Measurements from ENCODE around the gene CCIN.
A peak's percentile ranks its signal among the peaks of the same experiment; 100 is the strongest.
"Not testable (repeated sequence)": the region's sequence is repeated elsewhere in the genome, so short reads cannot be mapped to it uniquely, and the experiment has no call there.

The CCIN gene

DNA sequence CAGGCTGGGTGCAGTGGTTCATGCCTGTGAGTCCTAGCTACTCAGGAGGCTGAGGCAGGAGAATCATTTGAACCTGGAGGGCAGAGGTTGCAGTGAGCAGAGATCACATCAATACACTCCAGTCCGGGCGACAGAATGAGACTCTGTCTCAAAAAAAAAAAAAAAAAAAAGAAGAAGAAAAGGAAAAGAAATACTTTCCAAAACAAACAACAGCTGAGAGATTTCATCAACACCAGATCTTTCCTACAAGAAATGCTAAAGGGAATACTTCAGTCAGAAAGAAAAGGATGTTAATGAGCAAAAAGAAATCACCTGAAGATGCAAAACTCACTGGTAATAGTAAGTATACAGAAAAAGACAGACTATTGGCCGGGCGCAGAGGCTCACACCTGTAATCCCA lies 8.4 kb downstream of the CCIN start:
- Histone ChIP-seq H3K9me3 (ENCODE audit: control insufficient read depth in 5 of 5, low read length in 5 of 5) (no peaks in the 10 kb centered on the region), H3K27me3 (ENCODE audit: control insufficient read depth in 5 of 5, insufficient read depth in 4 of 5, low read length in 5 of 5) (no peaks in the 10 kb centered on the region), H3K36me3 (ENCODE audit: control insufficient read depth in 5 of 5, insufficient read depth in 5 of 5, low read length in 5 of 5) (no peaks in the 10 kb centered on the region), H3K27ac (ENCODE audit: low read depth, low read length) (no peak overlapping the region), H3K9ac (ENCODE audit: low read length in 5 of 5) (no peak overlapping the region), H3K4me1 (ENCODE audit: control insufficient read depth in 5 of 5, insufficient read depth in 5 of 5, low read length in 5 of 5) (no peaks in the 10 kb centered on the region), H3K4me3 (ENCODE audit: low read depth in 1 of 5, low read length in 5 of 5) (no peak overlapping the region)

DNA sequence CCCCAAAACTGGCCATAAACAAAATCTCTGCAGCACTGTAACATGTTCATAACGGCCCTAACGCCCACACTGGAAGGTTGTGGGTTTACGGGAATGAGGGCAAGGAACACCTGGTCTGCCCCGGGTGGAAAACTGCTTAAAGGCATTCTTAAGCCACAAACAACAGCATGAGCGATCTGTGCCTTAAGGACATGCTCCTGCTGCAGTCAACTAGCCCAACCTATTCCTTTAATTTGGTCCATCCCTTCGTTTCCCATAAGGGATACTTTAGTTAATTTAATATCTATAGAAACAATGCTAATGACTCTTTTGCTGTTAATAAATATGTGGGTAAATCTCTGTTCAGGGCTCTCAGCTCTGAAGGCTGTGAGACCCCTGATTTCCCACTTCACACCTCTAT lies 11.1 kb downstream of the CCIN start:
- H3K9me3 ChIP-seq (ENCODE audit: control insufficient read depth in 5 of 5, low read length in 5 of 5); H3K27ac ChIP-seq (ENCODE audit: low read depth, low read length); H3K36me3 ChIP-seq (ENCODE audit: control insufficient read depth in 5 of 5, insufficient read depth in 5 of 5, low read length in 5 of 5): not testable (repeated sequence)

DNA sequence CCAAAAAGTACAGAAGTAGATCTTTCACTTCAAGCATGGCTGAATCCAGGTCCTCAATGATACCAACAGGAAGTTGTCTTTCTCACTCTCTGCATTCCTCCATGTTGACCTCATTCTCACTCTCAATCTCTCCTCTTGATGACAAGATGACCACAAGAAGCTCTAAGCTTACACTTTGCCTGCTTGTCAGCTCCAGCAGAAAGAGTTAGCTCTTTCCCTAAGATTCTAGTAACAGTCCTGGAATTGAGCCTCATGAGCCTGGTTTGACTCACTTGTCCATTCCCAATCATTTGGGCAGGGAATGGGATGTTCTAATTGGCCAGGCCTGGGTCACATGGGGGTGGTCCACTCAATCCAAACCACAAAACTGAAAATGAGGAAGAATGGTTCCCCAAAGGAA lies 18.2 kb downstream of the CCIN start:
- H3K36me3 ChIP-seq (ENCODE audit: control insufficient read depth in 5 of 5, insufficient read depth in 5 of 5, low read length in 5 of 5) = no peaks in the 10 kb centered on the region
- H3K9me3 ChIP-seq (ENCODE audit: control insufficient read depth in 5 of 5, low read length in 5 of 5) = no peaks in the 10 kb centered on the region
- H3K27me3 ChIP-seq (ENCODE audit: control insufficient read depth in 5 of 5, insufficient read depth in 4 of 5, low read length in 5 of 5) = no peaks in the 10 kb centered on the region
- H3K9ac ChIP-seq (ENCODE audit: low read length in 5 of 5) = no peak overlapping the region
- H3K27ac ChIP-seq (ENCODE audit: low read depth, low read length) = no peak overlapping the region
- peaks cover 8 to 22% (median 17%) of the 10 kb centered on the region in 5 donors for H3K4me1 ChIP-seq (ENCODE audit: control insufficient read depth in 5 of 5, insufficient read depth in 5 of 5, low read length in 5 of 5)
- no peak overlapping the region for H3K4me3 ChIP-seq (ENCODE audit: low read depth in 1 of 5, low read length in 5 of 5)

More for the DNA sequence above, 11.1 kb downstream of the CCIN start:
- not testable (repeated sequence) for H3K9ac ChIP-seq (ENCODE audit: low read length in 5 of 5); H3K4me1 ChIP-seq (ENCODE audit: control insufficient read depth in 5 of 5, insufficient read depth in 5 of 5, low read length in 5 of 5); H3K27me3 ChIP-seq (ENCODE audit: control insufficient read depth in 5 of 5, insufficient read depth in 4 of 5, low read length in 5 of 5); H3K4me3 ChIP-seq (ENCODE audit: low read depth in 1 of 5, low read length in 5 of 5)

DNA sequence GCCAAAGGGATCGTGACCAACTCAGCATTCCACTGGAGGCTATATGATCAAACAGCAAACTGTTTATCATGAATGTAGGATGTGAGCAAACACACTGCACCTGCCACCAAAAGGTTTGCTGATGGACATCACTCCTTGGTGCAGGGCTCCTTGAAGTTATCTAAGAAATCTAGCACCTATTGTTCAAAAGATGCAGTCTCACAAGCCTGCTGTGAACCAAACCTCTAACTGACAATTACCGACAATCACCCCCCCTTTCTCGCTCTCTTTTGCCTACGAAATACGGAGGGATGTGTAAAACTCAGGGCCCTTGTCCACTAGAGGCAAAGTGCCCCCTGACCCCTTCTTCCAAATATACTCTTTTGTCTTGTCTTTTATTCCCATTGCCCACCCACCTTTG lies 19.0 kb downstream of the CCIN start:
- peaks cover 12 to 30% (median 25%) of the 10 kb centered on the region in 5 donors for H3K4me1 ChIP-seq (ENCODE audit: control insufficient read depth in 5 of 5, insufficient read depth in 5 of 5, low read length in 5 of 5)
- H3K27ac ChIP-seq (ENCODE audit: low read depth, low read length) = no peak overlapping the region
- no peak overlapping the region for H3K9ac ChIP-seq (ENCODE audit: low read length in 5 of 5)
- H3K9me3 ChIP-seq (ENCODE audit: control insufficient read depth in 5 of 5, low read length in 5 of 5) = no peaks in the 10 kb centered on the region
- no peaks in the 10 kb centered on the region for H3K27me3 ChIP-seq (ENCODE audit: control insufficient read depth in 5 of 5, insufficient read depth in 4 of 5, low read length in 5 of 5)
- no peaks in the 10 kb centered on the region for H3K36me3 ChIP-seq (ENCODE audit: control insufficient read depth in 5 of 5, insufficient read depth in 5 of 5, low read length in 5 of 5)
- H3K4me3 ChIP-seq (ENCODE audit: low read depth in 1 of 5, low read length in 5 of 5) = no peak overlapping the region

DNA sequence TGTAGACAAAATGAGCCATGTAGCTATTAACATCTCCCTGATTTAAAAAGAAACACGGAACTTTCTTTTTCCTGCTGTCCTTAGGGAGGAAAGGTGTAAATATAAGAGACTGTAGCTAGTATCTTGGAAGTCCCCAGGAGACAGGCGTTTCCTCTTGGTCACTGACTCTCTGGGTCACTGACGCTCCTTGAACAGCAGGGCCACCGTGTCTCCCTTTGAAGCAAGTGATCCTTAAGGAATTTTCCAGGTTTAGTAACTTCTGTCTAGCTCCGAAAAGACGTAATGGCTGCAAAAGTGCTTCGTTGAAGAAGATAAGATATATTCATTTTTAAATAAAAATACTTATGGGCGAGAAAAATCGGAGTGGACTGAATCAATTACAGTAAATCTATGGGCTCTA lies 20.8 kb downstream of the CCIN start:
- Histone ChIP-seq H3K36me3 (ENCODE audit: control insufficient read depth in 5 of 5, insufficient read depth in 5 of 5, low read length in 5 of 5) (peaks cover 0 to 5% (median 0%) of the 10 kb centered on the region in 5 donors), H3K9ac (ENCODE audit: low read length in 5 of 5) (peak overlapping the region; percentile 66 to 98 (median 94)), H3K27ac (ENCODE audit: low read depth, low read length) (peak overlapping the region; percentile 93), H3K4me3 (ENCODE audit: low read depth in 1 of 5, low read length in 5 of 5) (peak overlapping the region; percentile 81 to 95 (median 95)), H3K9me3 (ENCODE audit: control insufficient read depth in 5 of 5, low read length in 5 of 5) (no peaks in the 10 kb centered on the region), H3K27me3 (ENCODE audit: control insufficient read depth in 5 of 5, insufficient read depth in 4 of 5, low read length in 5 of 5) (no peaks in the 10 kb centered on the region), H3K4me1 (ENCODE audit: control insufficient read depth in 5 of 5, insufficient read depth in 5 of 5, low read length in 5 of 5) (peaks cover 12 to 48% (median 42%) of the 10 kb centered on the region in 5 donors)

DNA sequence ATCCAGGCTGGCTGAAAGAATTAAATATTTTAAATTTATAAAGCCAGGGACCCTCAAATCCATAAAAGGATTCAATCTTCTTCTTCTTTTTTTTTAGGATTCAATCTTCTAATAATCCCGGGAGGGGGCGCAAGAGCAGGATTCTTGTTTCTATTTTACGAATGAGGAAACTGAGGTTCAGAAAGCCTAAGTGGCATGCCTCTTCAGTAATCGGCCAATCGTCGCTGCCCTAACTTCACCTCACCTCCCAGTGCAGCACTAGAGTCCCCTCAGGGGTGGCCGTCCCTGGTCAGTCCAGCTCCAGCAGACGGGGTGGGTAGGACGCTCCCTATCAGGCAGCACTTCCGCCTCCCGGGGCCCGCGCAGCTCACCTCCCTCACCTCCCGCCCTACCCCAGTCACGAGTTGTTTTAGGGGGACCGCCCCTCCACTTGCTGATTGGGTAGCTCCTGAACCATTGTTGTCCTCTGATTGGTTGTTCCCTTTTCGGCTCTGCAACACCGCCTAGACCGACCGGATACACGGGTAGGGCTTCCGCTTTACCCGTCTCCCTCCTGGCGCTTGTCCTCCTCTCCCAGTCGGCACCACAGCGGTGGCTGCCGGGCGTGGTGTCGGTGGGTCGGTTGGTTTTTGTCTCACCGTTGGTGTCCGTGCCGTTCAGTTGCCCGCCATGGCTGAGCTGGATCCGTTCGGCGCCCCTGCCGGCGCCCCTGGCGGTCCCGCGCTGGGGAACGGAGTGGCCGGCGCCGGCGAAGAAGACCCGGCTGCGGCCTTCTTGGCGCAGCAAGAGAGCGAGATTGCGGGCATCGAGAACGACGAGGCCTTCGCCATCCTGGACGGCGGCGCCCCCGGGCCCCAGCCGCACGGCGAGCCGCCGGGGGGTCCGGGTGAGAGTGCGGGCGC lies 21.5 kb downstream of the CCIN start, which contains the start of gene CLTA:
CLTA (plus strand) TSS at position 534 of the 902 bp plus-strand sequence; CDS start at position 670, 136 bp downstream.
- peak within 1 kb of the TSS; percentile 85 to 98 (median 94) for H3K9ac ChIP-seq (ENCODE audit: low read length in 5 of 5)
- no peaks in the 10 kb centered on the region for H3K27me3 ChIP-seq (ENCODE audit: control insufficient read depth in 5 of 5, insufficient read depth in 4 of 5, low read length in 5 of 5)
- H3K36me3 ChIP-seq (ENCODE audit: control insufficient read depth in 5 of 5, insufficient read depth in 5 of 5, low read length in 5 of 5) = peaks cover 0 to 5% (median 0%) of the 10 kb centered on the region in 5 donors
- H3K4me1 ChIP-seq (ENCODE audit: control insufficient read depth in 5 of 5, insufficient read depth in 5 of 5, low read length in 5 of 5) = peaks cover 12 to 48% (median 42%) of the 10 kb centered on the region in 5 donors
- H3K4me3 ChIP-seq (ENCODE audit: low read depth in 1 of 5, low read length in 5 of 5) = peak within 1 kb of the TSS; percentile 81 to 95 (median 95)
- no peaks in the 10 kb centered on the region for H3K9me3 ChIP-seq (ENCODE audit: control insufficient read depth in 5 of 5, low read length in 5 of 5)
- peak within 1 kb of the TSS; percentile 93 for H3K27ac ChIP-seq (ENCODE audit: low read depth, low read length)

DNA sequence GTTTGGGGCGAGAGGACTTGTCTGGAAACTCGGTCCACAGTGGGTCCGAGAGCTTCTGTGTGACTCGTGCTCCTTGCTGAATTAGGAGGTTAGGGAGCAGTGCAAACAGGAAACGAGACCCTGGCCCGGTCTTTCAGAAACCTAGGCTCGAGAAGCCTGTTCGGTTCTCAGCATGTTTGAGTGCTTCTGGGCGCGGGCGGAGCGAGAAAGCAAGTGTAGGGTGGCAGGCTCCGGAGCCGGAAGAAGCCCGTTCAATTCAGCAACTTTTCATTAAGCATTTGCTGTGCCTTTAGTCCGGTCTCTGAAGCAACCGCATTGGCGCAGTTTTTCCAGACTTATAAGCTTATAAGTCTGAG lies 22.1 kb downstream of the CCIN start:
- Histone ChIP-seq H3K9me3 (ENCODE audit: control insufficient read depth in 5 of 5, low read length in 5 of 5) (no peaks in the 10 kb centered on the region), H3K36me3 (ENCODE audit: control insufficient read depth in 5 of 5, insufficient read depth in 5 of 5, low read length in 5 of 5) (peaks cover 0 to 5% (median 0%) of the 10 kb centered on the region in 5 donors), H3K27me3 (ENCODE audit: control insufficient read depth in 5 of 5, insufficient read depth in 4 of 5, low read length in 5 of 5) (no peaks in the 10 kb centered on the region), H3K4me3 (ENCODE audit: low read depth in 1 of 5, low read length in 5 of 5) (peak overlapping the region; percentile 81 to 95 (median 95)), H3K27ac (ENCODE audit: low read depth, low read length) (peak overlapping the region; percentile 93), H3K4me1 (ENCODE audit: control insufficient read depth in 5 of 5, insufficient read depth in 5 of 5, low read length in 5 of 5) (peaks cover 12 to 48% (median 42%) of the 10 kb centered on the region in 5 donors), H3K9ac (ENCODE audit: low read length in 5 of 5) (peak overlapping the region; percentile 85 to 98 (median 94))

DNA sequence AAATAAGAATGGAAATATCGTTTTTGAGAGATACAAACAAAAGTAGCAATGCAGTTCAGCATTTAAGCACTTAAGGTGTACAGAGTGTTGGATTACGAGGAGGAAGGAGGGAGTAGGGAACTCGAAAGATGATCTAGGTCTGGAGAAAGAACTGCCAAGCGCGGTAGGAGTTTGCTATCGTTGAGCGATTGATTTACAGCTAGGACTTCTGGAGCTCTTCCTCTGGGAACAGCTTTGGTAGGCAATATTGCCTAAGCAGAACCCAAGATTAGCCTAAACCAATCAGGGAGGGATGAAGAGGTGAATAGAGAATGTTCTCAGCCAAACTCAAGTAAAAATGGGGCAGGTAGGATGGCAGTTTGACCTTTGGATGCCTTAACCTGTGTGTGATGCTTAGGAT lies 22.5 kb downstream of the CCIN start:
- peaks cover 0 to 5% (median 0%) of the 10 kb centered on the region in 5 donors for H3K36me3 ChIP-seq (ENCODE audit: control insufficient read depth in 5 of 5, insufficient read depth in 5 of 5, low read length in 5 of 5)
- peak overlapping the region; percentile 85 to 98 (median 94) for H3K9ac ChIP-seq (ENCODE audit: low read length in 5 of 5)
- peaks cover 12 to 48% (median 42%) of the 10 kb centered on the region in 5 donors for H3K4me1 ChIP-seq (ENCODE audit: control insufficient read depth in 5 of 5, insufficient read depth in 5 of 5, low read length in 5 of 5)
- peak overlapping the region; percentile 93 for H3K27ac ChIP-seq (ENCODE audit: low read depth, low read length)
- peak overlapping the region; percentile 81 to 95 (median 95) for H3K4me3 ChIP-seq (ENCODE audit: low read depth in 1 of 5, low read length in 5 of 5)
- no peaks in the 10 kb centered on the region for H3K9me3 ChIP-seq (ENCODE audit: control insufficient read depth in 5 of 5, low read length in 5 of 5)
- no peaks in the 10 kb centered on the region for H3K27me3 ChIP-seq (ENCODE audit: control insufficient read depth in 5 of 5, insufficient read depth in 4 of 5, low read length in 5 of 5)

DNA sequence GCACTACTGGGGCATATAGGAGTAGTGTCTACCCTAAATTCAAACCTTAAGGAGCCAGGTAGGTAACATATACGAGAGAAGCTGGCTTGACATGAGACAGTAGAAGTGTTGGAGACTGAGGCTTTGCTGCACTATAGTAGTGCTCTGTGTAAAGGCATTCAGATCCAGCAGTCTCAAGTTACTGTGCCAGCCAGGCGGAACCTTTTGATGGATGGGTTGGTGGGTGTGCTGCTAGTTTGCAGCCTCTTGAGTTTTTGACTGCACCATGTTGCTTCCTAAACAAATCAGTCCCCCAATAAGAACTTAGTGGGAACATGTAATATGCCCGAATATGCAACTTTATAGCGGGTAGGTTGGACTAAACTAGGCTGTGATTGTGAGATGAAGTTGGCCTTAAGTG lies 23.0 kb downstream of the CCIN start:
- Histone ChIP-seq H3K27ac (ENCODE audit: low read depth, low read length) (peak overlapping the region; percentile 93), H3K36me3 (ENCODE audit: control insufficient read depth in 5 of 5, insufficient read depth in 5 of 5, low read length in 5 of 5) (peaks cover under 1 to 5% (median 3%) of the 10 kb centered on the region in 5 donors)

DNA sequence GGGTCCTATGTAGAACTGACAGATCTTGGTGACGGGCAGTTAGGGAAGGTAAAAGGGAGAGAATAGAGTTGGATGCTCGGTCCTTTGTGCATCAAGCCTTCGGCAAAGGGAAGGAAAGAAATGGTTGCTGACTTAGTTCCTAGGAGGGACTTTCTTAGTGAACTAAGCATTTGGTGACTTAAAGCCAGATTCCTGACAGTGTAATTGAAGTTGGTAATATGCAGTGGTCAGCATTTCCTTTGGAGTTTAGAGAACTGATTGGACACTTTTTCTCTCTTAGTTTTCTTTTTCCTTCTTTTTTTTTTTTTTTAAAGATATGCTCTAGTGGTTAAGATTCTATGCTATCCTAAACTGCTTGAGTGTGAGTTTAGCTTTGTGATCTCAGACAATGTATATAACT lies 23.8 kb downstream of the CCIN start:
- peak overlapping the region; percentile 25 to 95 (median 86) for H3K4me3 ChIP-seq (ENCODE audit: low read depth in 1 of 5, low read length in 5 of 5)
- peak overlapping the region in 2 of 5 donors; percentile 54 to 85 for H3K9ac ChIP-seq (ENCODE audit: low read length in 5 of 5)

More for the DNA sequence above, 23.0 kb downstream of the CCIN start:
- H3K9me3 ChIP-seq (ENCODE audit: control insufficient read depth in 5 of 5, low read length in 5 of 5) = no peaks in the 10 kb centered on the region
- H3K27me3 ChIP-seq (ENCODE audit: control insufficient read depth in 5 of 5, insufficient read depth in 4 of 5, low read length in 5 of 5) = no peaks in the 10 kb centered on the region
- peak overlapping the region; percentile 81 to 95 (median 95) for H3K4me3 ChIP-seq (ENCODE audit: low read depth in 1 of 5, low read length in 5 of 5)
- H3K9ac ChIP-seq (ENCODE audit: low read length in 5 of 5) = peak overlapping the region; percentile 64 to 98 (median 94)
- peaks cover 12 to 48% (median 42%) of the 10 kb centered on the region in 5 donors for H3K4me1 ChIP-seq (ENCODE audit: control insufficient read depth in 5 of 5, insufficient read depth in 5 of 5, low read length in 5 of 5)

More for the DNA sequence above, 23.8 kb downstream of the CCIN start:
- Histone ChIP-seq H3K27me3 (ENCODE audit: control insufficient read depth in 5 of 5, insufficient read depth in 4 of 5, low read length in 5 of 5) (no peaks in the 10 kb centered on the region), H3K36me3 (ENCODE audit: control insufficient read depth in 5 of 5, insufficient read depth in 5 of 5, low read length in 5 of 5) (peaks cover 4 to 12% (median 7%) of the 10 kb centered on the region in 5 donors), H3K4me1 (ENCODE audit: control insufficient read depth in 5 of 5, insufficient read depth in 5 of 5, low read length in 5 of 5) (peaks cover 12 to 48% (median 42%) of the 10 kb centered on the region in 5 donors), H3K9me3 (ENCODE audit: control insufficient read depth in 5 of 5, low read length in 5 of 5) (no peaks in the 10 kb centered on the region), H3K27ac (ENCODE audit: low read depth, low read length) (peak overlapping the region; percentile 39)

All from subcutaneous abdominal adipose tissue (tissue), 5 donors.